PC-3 (cell line): Measurements from ENCODE around the gene RFX1.
"Not testable (repeated sequence)": the region's sequence is repeated elsewhere in the genome, so short reads cannot be mapped to it uniquely, and the experiment has no call there.

ENCODE experiments used
- EZH2 ChIP-seq: fragments of 300-600 bp; sonication (generic); IDR thresholded peaks from one replicate; pipeline ENCODE4 v1.6.1; 2017; ENCODE audit warnings: antibody characterized with exemption, mild to moderate bottlenecking, low read length; ENCODE audit not compliant: unreplicated experiment
- TF ChIP-seq, protein P1 (sequence below): fragments of 300-600 bp; sonication (generic); conservative IDR thresholded peaks from 2 replicates; pipeline ENCODE4 v1.5.1; 2017; ENCODE audit warnings: antibody characterized with exemption, low read depth, mild to moderate bottlenecking, low read length

DNA sequence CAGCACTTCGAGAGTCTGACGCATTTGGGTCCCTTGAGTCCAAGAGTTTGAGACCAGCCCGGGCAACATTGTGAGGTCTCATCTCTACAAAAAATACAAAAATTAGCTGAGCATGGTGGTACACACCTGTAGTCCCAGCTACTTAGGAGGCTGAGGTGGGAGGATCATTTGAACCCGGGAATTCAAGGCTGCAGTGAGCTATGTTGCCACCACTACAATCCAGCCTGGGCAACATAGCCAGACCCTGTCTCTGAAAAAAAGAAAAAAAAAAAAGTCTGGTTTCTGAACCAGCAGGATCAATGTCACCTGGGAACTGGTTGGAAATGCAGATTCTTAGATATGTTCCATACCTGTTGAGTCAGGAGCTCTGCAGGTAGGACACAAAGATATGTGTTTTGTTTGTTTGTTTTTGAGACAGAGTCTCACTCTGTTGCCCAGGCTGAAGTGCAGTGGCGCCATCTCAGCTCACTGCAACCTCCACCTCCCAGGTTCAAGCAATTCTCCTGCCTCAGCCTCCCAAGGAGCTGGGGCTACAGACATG lies 20.6 kb upstream of the RFX1 start:
- TF ChIP-seq, protein P1, sequence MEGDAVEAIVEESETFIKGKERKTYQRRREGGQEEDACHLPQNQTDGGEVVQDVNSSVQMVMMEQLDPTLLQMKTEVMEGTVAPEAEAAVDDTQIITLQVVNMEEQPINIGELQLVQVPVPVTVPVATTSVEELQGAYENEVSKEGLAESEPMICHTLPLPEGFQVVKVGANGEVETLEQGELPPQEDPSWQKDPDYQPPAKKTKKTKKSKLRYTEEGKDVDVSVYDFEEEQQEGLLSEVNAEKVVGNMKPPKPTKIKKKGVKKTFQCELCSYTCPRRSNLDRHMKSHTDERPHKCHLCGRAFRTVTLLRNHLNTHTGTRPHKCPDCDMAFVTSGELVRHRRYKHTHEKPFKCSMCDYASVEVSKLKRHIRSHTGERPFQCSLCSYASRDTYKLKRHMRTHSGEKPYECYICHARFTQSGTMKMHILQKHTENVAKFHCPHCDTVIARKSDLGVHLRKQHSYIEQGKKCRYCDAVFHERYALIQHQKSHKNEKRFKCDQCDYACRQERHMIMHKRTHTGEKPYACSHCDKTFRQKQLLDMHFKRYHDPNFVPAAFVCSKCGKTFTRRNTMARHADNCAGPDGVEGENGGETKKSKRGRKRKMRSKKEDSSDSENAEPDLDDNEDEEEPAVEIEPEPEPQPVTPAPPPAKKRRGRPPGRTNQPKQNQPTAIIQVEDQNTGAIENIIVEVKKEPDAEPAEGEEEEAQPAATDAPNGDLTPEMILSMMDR: not testable (repeated sequence)
- TF ChIP-seq EZH2: not testable (repeated sequence)
